Head of caudate nucleus (tissue), 42 donors: ENCODE measurements around the gene ADAM12.

ENCODE experiments used
- DNase-seq, 42 donors: peaks; one replicate each; pipeline versions ENCODE4 v3.0.0 to v3.0.0-alpha.2; 2020 to 2021; ENCODE audit warnings: mixed read lengths in 7 of 42
- intact Hi-C: fragments of 100-400 bp; cut with DNase I; formaldehyde crosslinking; loops from one replicate; pipeline ENCODE4 v1.15.0; 2022

ADAM12 gene

DNA sequence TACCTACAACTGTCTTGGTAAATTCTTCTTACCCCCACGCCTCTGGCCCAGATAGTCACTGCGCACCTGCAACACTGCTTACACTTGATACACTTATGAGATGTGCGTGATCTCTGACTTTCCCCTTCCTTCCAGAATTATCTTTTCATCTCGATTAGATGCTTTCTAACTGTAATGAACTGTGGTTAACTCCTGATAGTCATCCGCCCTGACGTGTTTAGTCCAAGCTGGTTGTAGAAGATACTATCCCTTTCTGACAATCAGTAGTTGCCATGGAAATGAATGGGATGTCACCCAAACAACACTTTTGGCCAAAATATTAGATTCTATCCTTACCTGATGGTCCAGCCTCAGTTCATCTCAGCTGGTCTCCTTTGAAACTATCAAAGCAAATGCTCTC is 241.5 kb downstream of the ADAM12 start:
- intact Hi-C loops, result no loop called here
- peak in 2 of 42 donors; percentile 17 to 28 for DNase-seq

DNA sequence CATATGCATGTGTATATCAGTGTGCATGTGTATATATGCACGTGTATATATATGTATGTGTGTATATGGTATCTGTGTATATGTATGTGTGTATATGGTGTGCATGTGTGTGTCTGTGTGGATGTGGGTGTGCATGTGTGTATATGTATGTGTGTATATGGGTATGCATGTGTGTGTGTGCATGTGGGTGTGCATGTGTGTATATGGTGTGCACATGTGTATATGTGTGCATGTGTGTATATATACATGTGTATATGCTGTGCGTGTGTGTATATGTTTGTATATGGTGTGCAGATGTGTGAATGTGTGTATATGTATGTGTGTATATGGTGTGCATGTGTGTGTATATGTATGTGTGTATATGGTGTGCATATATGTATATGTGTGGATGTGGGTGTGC is 245.2 kb downstream of the ADAM12 start:
- intact Hi-C loops, result no loop called here
- DNase-seq, result no peak

DNA sequence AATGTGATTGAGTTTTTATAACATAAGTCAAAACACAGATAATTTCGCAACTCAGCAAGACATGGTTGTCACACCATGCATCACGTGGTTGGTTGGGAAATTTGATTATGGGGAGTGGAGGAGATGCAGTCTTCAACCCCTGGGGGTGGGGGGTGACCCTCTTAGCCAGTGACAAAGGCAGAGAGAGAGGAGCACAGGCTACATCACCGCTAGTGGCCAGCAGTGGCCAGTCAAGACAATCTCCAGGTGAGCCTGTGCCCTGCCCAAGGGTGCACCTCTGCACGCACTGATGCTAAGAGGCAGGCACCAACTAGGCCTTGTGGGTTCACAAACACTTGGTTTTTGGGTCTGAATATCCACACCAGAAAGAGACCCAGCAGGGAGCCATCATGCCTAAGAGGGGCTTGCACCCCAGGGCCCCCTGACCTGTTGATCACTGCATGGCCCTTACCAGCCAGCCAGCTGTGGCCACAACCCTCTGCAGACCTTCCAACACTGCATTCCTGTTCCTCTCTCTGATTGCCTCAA is 247.5 kb downstream of the ADAM12 start:
- intact Hi-C loops, result no loop called here
- DNase-seq, result peak in 2 of 42 donors; percentile 13 to 20

DNA sequence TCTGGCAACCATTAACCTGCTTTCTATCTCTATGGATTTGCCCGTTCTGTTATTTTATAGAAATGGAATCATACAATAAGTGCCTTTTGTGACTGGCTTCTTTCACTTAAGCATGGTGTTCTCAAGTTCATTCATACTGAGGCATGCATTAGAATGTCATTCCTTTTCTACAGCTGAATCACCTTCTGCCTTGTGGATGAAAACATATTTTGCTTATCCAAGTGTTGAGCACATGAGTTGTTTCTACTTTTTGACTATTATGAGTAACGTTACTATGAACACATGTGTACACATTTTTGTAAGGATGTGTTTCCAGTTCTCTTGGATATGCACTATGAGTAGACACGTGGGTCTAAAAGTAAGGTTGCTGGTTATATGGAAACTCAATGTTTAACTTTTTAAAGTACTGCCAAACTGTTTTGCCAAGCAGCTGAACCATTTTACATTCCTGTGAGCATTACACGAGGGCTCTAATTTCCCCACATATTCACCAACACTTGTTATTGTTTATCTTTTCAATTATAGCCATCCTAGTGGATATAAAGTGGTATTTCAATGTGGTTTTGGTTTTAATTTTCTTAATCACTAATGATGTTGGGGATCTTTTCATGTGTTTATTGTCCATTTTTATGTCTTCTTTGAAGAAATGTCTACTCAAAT is 250.6 kb downstream of the ADAM12 start:
- no peak for DNase-seq
- intact Hi-C loops, result no loop called here

DNA sequence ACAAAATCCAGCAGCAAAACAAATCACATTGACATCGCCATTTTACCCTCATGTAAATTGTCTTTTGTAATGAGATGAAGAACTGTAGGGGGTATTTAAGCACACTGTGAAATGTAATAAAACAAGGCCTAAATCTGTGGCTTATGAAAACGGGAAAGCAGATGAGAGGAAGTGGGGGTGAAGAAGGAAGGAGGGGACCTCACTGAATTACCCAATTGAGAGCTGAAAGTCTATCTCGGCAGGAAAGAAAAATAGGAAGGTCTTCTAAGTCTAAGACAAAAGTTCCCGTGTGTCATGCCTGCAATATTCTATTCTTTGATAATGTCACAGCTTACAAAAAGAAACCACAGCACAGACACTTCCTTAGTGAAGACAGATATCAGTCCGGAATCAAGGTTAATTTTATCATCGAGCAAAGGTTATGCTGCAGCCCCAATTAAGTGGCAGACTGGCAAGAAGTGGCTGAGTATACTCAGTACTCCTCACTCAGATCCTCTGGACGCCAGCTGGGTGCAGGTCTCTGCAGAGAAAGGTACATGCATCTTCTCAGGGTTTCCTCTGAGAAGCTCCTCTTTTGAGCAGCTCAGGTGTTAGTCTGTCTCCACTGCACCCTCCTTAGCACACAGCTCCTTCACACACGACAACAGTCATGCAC is 252.2 kb downstream of the ADAM12 start:
- intact Hi-C loops, result no loop called here

DNA sequence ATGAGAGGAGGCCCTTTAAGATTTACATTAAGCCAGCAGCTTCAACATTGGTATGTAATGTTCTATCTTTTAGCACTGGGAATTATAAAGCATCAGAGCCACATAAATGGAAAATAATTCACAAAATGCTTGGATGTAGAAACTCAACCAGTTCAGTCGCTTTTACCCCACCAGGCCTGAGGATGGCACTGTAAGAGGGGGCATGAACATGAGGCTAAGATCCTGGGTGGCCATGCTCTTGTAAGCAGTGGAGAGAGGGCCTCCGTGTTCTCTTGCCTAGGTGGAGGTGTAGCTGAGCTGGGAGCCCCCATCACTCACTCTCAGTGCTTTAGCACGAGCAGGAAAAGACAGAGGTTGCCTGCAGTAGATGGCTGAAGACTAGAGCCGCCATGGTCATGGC is 253.1 kb downstream of the ADAM12 start:
- DNase-seq, result peak in 2 of 42 donors; percentile 45 to 48
- intact Hi-C loops, result no loop called here

More for the DNA sequence above, 252.2 kb downstream of the ADAM12 start:
- peak in 2 of 42 donors; percentile 35 to 36 for DNase-seq

DNA sequence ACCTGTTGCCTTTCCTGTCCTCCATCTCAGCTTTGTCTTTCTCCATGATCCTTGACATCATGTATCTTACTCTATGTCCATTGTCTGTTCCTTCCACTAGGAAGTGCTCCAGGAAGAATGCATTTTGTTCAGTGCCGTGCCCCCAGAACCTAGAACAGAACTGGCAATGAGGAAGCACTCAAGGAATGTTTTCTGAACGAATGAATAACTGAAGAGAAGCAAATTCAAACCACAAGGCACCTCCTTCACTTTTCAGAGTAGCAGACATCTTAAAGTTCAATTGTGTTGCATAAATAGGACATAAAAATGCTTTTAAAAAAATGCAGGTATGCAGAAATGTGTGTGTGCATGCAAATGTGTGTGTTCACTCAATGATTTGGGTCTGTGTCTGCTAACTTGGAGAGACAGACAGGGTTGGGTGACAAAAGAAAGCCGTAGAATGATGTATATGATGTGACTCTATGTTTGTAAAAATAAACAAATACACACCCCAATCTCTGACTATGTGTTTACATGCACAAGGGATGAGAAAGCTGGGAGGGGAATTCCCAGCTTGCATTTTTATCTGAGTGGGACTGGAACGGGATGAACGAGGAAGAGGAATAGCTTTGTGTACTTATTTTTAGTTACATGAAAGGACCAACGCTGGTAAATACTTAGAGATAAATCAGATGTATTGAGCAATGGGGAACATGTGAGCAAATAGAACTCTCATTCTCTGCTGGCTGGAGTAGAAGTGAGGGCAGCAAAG is 254.2 kb downstream of the ADAM12 start:
- peak in 1 of 42 donors; percentile 9 for DNase-seq

DNA sequence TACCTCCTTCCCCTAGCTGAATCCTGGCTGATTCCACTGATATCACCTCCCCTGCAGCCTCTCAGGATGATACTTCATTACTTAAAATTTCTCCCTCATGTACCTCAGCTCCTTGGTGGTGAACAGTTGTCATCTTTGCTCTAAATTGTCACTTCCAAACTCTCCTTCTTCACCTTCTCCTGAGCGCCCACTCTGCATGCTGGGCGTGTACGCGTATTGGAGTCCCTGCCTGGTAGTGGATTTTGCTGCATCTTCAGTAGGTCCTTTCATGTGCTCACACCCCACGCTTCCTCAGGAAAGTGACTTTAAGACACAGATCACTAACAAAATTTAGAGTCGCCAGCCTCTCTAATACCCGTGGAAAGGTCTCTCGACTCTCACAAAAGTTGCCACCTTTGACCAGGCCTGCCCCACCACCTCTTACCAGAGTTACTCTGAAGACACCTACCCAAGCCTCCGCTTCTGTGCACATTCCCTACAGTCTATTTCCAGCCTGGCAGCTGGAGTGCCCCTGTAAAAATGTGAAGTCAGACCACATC is 255.1 kb downstream of the ADAM12 start:
- intact Hi-C loops, result no loop called here

More for the DNA sequence above, 254.2 kb downstream of the ADAM12 start:
- intact Hi-C loops, result no loop called here

DNA sequence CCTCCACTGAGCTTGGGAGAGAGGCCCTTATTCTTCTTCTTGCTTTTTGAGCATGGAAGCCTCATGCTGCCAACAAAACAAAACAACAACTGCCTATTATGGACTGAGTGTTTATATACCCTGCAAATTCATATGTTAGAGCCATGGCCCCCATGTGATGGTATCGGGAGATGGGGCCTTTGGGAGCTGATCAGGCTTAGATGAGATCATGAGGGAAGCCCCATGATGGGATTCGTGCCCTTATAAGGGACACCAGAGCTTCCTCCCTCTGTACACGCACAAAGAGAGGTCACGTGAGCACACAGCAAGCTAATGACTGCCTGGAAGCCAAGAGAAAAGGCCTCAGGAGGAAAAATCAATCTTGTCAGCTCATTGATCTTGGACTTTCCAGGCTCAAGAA is 256.9 kb downstream of the ADAM12 start:
- intact Hi-C loops, result no loop called here
- DNase-seq, result peak in 2 of 42 donors; percentile 31 to 45

More for the DNA sequence above, 255.1 kb downstream of the ADAM12 start:
- DNase-seq, result peak in 1 of 42 donors; percentile 33

DNA sequence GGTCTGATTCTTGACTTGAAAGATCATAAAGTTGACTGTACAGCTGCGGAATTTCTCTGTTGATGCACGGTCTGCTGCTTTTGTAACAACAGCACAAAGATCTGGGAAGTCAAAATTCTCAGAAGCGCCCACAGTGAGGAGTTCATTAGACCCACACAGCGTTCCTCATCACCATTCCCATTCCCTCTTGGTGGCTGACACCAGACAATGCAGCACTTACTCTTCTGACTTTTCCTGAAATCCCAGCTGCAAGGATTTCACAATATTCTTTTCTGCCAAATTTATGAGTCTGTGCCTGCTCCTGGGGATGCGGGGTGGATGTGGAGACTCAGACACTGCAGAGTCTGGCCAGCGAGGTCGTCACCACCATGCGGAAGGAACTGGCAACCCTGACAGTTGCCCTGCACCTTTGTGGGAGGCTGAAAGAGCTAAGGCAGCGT is 258.0 kb downstream of the ADAM12 start:
- DNase-seq, result peak in 7 of 42 donors; percentile 10 to 49 (median 24)
- intact Hi-C loops, result no loop called here

DNA sequence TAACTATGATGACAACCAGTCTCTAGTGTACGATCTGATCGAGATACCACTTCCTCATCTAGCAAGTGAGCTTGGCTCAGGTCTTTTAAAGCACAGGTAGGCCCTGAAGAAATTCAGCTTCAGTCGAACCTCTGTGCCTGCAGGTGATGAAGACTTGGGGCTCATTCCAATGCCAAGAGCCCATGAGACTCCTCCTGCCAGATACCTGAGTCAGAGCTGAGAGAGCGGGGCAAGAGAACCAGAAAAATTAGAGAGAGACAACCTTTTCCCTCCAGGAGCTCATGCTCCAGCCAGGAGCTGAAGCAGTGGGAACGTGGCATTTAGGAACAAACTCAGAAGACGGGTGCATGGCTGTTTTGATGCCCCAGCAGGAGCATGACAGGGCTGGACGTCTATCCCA is 259.3 kb downstream of the ADAM12 start:
- peak in 1 of 42 donors; percentile 34 for DNase-seq

DNA sequence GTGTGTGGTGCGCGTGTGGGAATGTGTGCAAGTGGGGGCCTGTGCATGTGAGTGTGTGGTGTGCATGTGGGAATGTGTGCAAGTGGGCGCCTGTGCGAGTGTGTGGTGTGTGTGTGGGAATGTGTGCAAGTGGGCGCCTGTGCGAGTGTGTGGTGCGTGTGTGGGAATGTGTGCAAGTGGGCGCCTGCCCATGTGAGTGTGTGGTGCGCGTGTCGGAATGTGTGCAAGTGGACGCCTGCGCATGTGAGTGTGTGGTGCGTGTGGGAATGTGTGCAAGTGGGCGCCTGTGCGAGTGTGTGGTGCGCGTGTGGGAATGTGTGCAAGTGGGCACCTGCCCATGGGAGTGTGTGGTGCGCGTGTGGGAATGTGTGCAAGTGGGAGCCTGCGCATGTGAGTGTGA is 259.7 kb downstream of the ADAM12 start:
- peak in 2 of 42 donors; percentile 7 to 9 for DNase-seq
- intact Hi-C loops, result no loop called here

More for the DNA sequence above, 259.3 kb downstream of the ADAM12 start:
- intact Hi-C loops, result no loop called here

DNA sequence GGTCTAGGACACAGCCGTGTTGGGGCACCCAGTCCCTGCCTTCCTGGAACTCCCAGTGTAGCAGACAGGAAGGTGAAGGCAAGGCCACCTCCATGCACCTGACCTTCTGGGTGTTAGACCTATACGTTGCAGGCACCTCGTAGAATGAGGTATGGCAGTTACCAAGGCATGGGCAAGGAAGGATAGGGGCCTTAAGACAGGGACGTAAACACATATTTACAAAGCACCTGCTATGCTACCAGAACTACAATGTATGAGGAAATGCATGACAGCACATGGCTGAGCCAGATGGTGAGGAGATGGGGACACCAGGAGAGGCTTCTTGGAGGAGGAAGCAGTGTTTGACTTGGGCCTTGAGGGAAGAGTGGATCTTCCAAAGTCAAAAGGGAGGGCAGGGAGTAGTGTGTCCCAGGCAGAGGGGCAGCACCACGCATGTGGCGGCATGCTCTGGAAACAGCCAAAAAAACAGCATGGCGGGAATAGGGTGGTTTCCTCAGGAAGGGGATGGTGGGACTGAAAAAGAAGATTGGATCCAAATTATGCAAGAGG is 260.7 kb downstream of the ADAM12 start:
- DNase-seq, result peak in 2 of 42 donors; percentile 22
- intact Hi-C loops, result no loop called here

DNA sequence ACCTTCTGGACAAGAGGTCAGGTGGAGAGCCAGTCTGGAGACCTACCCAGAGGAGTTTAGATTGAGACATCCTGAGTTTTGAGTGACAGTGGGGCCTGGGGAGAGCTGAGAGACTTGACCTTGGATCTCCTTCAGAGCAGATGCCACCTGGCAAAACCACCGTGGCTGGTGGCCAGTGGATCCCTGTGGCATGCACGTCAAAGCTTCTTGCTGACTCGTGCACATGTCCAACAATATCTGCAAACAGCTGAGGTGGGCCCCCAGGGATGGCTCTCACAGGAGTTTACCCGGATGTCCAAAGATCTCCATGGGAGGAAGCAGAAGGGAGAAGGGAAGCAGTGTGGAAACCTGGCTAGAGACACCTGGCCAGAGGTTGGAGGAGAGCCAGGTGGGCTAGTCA is 261.4 kb downstream of the ADAM12 start:
- peak in 1 of 42 donors; percentile 34 for DNase-seq

DNA sequence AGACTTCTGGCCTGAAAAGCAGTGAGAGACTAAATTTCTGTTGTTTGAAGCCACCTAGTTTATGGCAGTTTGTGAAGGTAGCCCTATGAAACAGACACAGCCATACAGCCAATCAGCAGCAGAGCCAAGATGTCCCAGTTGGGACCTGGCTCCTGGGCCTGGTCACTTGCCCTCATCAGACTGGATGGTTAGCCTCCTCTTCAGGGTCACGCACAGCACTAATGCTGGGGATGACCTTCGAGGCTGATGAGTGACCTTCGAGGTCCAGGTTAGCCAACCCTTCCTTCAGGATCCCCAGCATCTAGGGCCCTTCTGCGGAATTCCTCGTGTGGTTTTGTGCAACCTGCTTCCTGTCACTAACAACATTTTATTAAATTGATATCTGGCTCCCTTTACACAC is 262.3 kb downstream of the ADAM12 start:
- peak in 1 of 42 donors; percentile 21 for DNase-seq
- intact Hi-C loops, result no loop called here

More for the DNA sequence above, 261.4 kb downstream of the ADAM12 start:
- intact Hi-C loops, result no loop called here

DNA sequence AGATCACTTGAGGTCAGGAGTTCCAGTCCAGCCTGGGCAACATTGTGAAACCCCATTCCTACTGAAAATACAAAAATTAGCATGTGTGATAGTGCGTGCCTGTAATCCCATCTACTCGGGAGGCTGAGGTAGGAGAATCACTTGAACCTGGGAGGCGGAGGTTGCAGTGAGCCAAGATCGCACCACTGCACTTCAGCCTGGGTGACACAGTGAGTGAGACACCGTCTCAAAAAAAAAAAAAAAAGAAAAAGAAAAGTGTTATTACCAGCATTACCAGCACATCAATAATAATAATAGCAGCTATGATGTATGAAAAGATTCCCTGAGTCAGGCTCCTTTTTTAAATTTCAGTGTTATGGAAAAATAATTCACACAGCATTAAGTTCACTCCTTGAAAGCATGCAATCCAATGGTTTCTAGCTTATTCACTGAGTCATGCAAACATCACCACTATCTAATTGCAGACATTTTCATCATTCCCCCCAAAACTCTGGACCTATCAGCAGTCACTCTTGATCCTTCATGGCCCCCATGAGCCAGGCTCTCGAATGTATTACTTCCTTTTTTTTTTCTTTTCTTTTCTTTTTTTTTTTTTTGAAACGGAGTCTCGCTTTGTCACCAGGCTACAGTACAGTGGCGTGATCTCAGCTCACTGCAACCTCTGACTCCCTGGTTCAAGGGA is 263.5 kb downstream of the ADAM12 start:
- no peak for DNase-seq
- intact Hi-C loops, result no loop called here

DNA sequence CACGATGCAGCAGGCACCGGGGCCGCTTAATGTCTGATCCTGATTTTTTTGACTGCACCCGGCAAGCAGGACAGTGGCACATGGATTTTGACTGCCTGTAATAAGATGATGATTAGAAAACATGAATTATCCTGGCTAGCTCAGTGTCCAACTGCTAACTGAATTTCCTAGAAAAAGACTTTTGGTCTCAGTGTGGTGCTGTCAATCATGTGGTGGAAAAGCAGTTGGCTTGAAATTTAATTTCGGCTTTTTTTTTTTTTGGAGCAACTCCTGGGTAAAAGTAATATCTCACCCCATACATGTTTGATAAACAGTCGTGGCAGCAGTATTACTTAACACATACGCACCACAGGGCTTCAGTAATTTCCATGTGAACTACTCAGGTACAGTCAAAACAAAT is 264.2 kb downstream of the ADAM12 start:
- peak in 1 of 42 donors; percentile 18 for DNase-seq
- intact Hi-C loops, result no loop called here

DNA sequence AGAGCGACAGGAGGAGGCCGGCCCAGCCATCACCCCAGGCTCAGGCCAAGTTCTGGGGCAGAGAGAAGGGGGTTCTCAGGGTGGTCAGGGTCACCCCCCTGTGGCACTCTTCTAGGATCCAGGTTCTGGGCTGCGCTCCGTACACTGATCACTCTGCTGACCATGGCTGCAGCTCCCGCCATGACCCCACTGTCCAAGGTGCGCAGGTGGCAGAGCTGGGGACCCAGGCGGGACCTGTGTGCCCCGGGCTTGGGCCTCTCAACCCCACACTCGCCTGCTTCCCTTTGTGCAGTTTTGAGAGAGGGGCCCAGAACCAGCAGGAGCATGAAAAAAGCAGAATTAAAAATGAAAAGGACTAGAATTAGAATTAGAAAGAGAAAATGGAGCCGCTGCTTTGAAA is 264.8 kb downstream of the ADAM12 start:
- DNase-seq, result peak in 1 of 42 donors; percentile 33
- intact Hi-C loops, result no loop called here
